NK-92 treated with Interleukin-12 subunit alpha and Interleukin-12 subunit beta, amount 100 ng/mL, for 24 hours (cell line): Measurements from ENCODE around the gene GPANK1.

Experiments
- DNase-seq: peaks from one replicate; lab custom pipeline; 2025; lab: John Stamatoyannopoulos, UW

Gene GPANK1

DNA sequence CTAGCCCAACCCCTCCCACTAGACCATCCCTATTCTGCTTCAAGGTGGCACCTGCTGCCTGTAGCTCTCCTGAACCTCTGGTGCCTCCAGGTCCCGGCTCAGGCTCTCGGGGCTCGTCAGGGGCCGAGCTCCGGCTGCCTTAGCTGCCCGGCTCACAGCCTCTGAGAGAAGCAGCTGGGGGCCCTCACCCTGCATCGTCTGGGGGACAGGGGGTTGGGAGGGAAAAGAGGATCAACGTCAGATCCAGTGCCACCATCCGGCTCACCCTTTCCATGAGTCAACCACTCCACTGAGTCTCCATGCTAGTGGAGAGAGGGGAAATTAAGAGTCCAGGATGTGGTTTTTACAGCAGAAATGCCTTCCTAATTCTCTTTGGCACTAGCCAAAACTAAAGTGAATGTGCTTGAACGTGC is 25.3 kb downstream of the GPANK1 start:
- no peak for DNase-seq

DNA sequence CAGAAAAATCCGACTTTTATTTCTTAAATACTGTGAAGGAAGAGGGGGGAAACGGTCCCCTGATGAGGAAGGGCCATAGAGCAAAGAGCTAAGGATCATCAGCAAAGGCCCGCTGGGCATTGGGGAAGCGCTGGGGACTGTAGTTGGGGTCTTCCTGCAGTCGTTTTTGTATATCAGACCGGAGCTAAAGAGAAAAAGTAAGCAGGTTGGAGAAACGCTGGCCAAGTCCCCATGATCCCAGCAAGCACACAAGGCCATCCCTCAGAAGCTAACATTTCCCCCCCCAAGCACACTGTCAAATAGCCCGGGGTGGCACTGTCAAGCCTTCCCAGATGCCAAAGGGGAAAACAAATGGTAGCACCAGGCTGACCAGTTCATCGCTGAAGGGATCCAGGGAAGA is 25.8 kb downstream of the GPANK1 start:
- DNase-seq = no peak

GRCh38 chr6:31636698-31637596 is 27.9 kb downstream of the GPANK1 start:
- DNase-seq = no peak

DNA sequence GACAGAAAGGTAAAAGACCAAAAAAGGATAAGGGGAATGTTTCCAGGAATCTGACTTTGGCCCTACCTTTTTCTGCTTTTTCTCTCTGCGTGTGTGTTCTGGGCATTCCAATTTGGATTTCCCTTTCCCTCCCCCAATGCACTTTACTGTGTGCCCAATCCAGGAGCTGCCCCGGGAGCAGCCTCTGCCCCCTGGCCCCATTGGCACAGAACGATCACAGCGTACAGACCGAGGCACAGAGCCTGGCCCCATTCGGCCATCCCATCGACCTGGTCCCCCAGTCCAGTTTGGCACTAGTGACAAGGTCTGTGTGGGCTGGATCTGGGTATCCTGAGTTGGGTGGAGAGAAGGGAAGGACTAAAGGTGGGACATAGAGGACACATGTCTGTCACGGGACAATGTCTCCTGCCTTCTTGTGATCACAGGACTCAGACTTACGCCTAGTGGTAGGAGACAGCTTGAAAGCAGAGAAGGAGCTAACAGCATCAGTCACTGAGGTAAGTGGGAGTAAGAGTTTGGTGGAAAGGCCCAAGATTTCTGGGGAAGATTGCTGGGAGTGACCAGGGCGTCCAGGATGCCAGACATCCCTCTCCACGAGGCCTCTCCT is 29.7 kb downstream of the GPANK1 start:
- no peak for DNase-seq

DNA sequence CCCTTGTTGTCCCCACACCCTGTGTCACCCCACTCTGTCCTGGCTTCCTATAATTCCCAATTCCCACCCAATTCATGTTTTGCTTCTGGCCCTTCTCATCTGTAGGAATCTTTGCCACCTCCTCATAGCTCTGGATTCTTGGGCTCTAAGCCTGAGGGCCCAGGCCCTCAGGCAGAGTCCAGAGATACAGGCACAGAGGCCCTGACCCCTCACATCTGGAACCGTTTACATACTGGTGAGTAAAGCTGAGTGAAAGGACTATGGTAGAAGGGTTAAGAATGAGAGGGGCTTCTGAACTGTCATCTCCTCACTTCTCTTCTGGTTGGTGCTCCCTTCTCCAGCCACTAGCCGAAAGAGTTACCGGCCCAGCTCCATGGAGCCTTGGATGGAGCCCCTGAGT is 30.7 kb downstream of the GPANK1 start:
- no peak for DNase-seq

DNA sequence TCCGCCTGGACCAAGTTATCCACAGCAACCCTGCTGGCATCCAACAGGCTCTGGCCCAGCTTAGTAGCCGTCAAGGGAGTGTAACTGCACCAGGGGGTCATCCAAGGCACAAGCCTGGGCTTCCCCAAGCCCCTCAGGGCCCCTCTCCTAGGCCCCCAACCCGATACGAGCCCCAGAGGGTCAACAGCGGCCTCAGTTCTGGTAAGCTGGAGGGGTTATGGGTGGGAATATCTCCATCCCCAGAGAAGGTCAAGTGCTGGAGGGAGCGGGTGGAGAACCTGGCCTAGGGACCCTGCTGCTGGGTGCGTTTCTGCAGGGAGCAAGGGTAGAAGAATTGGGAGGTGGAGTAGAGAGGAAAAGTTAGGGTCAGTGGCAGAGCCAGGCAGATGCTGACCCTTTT is 31.4 kb downstream of the GPANK1 start:
- DNase-seq = no peak

DNA sequence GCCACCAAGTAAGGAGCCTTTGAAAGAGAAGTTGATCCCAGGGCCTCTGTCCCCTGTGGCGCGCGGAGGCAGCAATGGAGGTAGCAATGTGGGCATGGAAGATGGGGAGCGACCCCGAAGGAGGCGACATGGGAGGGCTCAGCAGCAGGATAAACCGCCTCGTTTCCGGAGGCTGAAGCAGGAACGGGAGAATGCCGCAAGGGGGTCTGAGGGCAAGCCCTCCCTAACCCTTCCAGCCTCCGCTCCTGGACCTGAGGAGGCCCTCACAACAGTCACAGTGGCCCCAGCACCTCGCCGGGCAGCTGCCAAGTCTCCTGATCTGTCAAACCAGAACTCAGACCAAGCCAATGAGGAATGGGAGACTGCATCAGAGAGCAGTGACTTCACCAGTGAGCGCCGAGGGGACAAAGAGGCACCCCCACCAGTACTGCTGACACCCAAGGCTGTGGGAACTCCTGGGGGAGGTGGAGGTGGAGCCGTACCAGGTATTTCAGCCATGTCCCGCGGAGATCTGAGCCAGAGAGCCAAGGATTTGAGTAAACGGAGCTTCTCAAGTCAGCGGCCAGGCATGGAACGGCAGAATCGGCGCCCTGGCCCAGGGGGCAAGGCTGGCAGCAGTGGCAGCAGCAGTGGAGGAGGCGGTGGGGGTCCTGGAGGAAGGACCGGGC is 32.4 kb downstream of the GPANK1 start:
- no peak for DNase-seq

DNA sequence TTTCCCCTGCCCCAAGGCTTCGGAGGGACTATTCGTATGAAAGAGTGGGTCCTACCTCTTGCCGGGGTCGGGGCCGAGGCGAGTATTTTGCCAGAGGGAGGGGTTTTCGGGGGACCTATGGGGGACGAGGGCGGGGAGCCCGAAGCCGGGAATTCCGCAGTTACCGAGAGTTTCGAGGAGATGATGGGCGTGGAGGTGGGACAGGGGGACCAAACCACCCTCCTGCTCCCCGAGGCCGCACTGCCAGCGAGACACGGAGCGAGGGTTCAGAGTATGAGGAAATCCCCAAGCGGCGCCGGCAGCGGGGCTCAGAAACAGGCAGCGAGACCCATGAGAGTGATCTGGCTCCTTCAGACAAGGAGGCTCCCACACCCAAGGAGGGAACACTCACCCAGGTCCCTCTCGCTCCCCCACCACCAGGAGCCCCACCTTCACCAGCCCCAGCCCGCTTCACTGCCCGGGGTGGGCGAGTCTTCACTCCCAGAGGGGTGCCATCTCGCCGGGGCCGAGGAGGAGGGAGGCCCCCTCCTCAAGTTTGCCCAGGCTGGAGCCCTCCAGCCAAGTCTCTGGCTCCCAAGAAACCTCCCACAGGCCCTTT is 33.0 kb downstream of the GPANK1 start:
- no peak for DNase-seq

DNA sequence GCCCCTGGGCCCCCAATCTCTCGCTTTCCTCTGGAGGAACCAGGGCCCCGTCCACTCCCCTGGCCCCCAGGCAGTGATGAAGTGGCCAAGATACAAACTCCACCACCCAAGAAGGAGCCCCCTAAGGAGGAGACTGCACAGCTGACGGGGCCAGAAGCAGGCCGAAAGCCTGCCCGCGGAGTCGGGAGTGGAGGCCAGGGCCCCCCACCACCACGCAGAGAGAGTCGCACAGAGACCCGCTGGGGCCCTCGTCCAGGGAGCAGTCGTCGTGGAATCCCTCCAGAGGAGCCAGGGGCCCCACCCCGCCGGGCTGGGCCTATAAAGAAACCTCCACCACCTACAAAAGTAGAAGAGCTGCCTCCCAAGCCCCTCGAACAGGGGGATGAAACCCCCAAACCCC is 33.6 kb downstream of the GPANK1 start:
- no peak for DNase-seq

- DNase-seq = no peak
Measured at GRCh38 chr6:31630177-31630934, 34.4 kb downstream of the GPANK1 start.

- no peak for DNase-seq
Measured at GRCh38 chr6:31629014-31629413, 35.8 kb downstream of the GPANK1 start.

- no peak for DNase-seq
Measured at GRCh38 chr6:31627690-31628287, 37.0 kb downstream of the GPANK1 start.

DNA sequence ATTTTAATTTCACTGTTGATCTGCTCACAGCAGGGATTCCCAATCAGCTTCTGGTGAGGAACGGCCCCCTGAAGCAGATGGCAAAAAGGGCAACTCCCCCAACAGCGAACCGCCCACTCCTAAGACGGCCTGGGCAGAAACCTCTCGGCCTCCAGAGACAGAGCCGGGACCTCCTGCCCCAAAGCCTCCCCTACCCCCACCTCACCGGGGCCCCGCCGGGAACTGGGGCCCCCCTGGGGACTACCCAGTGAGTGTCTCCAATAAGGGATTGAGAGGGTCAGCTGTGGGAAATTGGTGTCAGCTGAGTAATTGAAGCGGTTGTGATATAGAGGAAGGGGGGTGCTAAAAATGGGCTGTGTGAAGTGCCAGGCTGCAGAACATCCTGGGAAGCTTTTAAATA is 37.8 kb downstream of the GPANK1 start:
- DNase-seq = no peak

GRCh38 chr6:31624070-31624469 is 40.7 kb downstream of the GPANK1 start:
- no peak for DNase-seq

- DNase-seq = no peak
Measured at GRCh38 chr6:31622684-31623091, 42.1 kb downstream of the GPANK1 start.

DNA sequence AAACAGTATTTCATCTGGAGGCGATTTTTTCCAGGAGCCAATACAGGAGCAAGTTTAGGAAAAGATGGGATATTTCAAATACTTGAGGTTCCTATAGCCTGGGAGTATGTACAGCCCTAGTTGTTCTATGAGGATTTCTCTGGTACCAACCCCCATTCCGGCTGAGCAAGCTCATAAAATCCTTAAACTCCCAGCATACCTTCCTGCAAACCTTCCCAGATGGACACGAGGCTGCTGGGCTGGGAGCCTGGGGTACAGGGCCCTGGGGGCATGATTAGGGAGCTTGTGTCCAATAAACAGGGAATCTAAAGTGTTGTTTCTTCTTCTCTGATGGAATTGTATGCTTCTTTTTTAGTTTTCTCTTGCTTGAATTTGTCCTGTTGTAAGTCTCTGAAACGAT is 42.8 kb downstream of the GPANK1 start:
- no peak for DNase-seq

GRCh38 chr6:31621320-31621939 is 43.4 kb downstream of the GPANK1 start:
- DNase-seq = no peak

- peak; percentile 100 for DNase-seq
Measured at GRCh38 chr6:31620586-31621319, 44.0 kb downstream of the GPANK1 start, which contains the start of gene PRRC2A. PRRC2A (plus strand) TSS chr6:31620715; CDS start chr6:31622790, 2,075 bp downstream.

DNA sequence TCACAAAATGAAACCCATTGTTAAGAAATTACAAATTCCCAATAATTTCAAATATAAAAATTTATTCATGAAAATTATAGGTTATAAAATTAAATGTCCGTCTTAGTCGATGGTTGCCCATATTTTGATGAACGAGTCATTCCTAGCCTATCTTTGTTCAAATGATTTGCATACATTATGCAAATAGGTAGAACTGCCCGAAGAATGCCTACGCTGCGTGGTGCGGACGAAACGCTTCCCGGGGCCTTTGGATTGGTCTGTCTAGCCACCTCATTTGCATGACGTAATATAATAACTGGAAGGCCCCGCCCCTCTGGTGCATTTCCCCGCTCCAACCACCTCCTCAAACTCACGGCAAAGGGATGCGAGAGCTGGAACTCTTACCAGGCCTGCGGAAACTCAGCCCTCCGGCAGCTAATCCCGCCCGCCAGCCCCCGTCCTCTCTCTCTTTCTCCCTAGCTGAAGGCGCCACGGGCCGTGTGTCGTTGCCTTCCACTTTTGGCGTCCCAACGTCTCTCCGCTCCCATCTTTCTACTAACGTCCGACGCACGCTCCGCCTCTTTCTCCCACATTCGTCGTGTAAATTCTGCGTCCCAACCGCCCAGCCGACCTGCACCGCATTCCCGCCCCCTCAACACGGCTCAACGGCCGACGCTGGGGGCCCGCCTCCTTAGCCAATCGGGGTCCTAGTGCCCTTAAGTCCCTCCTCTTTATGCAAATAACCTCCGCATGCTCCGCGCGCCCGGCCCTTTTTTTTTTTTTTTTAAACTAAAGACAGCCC is 44.8 kb downstream of the GPANK1 start:
- DNase-seq = peak; percentile 100
